HG03039 (cell line): ENCODE data around the gene DCST1.

Experiments used
- ATAC-seq: cut with Tn5 transposase; IDR thresholded peaks from one replicate; pipeline ENCODE4 v1.9.1; 2021; ENCODE audit warnings: mild to moderate bottlenecking, moderate library complexity; ENCODE audit not compliant: unreplicated experiment

Gene DCST1

DNA sequence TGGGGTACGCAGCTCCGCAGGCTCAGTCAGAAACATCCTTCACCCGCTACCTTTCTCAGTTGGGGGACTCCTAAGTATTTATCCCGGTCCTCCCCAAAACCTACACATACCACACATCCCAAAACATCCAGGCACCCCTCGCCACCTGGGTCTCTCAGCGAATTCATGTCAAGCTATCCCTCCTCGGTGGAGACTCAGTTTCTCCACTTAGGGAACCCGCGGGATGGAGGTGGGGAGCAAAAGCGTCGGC, 32.3 kb upstream of the DCST1 start:
- ATAC-seq, result no peak

DNA sequence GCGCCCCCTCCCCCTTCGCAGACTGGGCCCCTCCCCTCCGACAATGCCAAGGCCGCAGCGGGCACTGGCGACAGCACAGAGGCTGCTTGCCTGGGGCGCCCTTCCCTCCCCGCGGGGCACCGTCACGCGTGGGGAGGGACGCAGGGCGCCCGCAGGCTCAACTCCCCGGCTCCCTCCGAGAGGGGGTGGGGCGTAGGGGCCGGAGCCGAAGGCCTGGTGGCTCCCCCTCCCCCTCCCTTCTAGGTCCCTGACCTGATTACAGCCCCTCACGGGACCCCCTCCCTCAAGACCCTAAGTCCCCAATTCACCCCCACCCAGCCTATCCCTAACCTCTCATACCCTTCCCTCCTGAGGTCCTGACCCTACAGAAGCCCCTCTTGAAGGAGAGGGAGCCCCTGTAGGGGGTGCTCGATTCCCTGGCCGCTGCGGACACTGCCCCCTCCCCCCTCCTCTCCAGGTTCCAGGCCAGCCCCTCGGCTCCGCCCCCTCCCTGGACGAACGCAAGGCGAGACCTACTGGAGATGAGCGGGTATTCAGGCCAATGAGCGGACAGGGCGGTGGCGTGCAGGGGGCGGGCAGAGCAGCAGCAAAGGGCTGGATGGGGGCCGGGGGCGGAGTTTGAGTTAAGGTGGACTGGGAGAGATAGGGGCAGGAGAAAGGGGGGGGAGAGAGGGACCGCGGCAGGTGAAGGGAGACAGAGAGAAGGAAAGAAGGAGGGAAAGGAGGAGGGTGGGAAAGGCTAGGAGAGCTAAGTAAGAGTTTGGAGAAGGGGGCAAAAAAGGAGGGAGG, 31.8 kb upstream of the DCST1 start:
- peak; percentile 54 for ATAC-seq

DNA sequence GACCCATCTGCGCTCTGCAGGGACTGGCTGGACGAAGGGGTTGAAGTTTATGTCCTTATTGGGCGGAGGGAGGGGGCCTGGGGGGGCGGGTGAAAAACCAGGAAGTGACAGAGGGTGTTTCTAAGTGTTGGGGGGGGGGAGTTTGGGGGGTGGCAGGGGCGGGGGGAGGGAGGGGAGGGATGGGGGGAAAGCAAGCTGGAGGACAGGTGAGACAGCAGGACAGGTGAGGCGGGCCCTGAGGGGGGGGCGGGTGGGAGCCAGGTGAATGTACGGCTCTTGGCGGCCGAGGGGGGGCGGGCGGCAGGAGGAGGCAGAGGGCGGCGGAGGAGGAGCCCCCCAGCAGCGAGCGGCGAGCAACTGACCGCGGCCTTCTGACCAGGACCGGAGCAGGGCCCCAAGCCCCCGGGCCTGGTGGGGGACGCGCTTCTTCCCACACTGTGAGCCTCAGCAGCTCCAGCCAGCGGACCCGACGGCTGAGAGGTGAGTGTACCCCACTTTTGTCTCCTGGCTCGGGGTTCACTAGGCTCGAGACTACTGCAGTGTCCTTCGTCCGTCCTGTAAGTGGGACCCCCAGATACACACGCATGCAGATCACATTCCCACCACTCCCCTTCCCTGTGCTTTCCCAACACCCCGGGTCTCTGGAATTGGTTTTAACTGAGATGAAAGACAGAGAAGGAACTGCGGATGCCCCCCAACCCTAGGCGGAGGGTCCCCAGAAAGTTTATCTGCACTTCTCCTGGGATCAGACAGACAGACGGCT, 31.0 kb upstream of the DCST1 start, which contains the start of gene ZBTB7B:
Gene ZBTB7B (plus strand): TSS at position 339 of the 763 bp plus-strand sequence. CDS start 11,859 bp downstream, outside the sequence.
- no peak for ATAC-seq

DNA sequence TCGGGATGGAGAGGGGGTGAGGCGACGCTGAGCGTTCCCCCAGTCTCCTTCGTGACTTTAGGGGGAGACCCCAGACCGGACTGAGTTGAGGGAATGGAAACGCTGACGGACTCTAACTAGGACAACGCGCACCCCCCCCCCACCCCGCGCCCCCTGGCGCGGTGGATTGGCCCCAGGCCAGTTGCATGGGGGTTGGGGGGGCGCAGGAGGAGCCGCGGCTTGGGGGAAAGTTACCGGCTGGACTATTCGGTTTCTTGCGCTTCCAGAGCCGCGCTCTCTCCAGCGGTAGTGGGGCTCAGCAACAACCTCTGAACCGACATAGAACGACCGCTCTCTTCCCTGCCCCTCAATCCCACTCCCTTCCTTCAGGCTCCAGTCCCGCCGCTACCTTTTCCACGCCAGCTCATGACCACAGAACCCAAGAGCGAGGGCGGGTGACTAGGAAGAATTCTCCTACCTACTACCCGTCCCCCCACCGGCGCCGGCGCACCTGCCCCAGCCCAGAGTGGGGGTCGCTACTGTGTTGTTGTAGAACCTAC, 30.3 kb upstream of the DCST1 start:
- no peak for ATAC-seq

DNA sequence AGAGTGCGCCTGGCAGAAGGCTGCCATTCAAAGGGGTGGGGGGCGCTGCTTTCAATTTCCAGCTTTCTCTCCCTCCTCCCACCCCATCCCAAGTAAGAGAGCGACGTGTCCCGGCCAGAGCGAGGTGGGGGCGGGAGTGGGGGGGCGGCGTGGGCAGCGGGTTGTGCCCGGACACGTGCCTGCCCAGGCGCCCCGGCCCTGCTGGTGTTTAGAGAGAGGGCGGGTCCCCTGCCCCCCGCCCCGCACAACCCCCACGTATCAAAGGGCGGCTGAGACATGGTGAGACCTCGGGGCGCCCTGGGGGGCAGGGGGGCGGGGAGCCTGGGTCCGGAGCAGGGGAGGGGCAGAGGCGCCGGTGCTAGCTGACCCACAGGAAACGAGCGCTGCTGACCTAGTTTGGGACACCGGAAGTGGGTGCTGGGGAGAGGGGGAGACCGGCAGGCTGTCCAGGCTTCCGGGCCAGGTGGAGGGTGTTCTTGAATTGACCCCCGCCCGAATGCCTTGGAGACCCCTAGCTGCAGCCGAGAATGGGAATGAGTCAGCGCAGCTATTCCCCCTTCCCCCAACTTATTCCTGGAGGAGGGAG, 29.8 kb upstream of the DCST1 start:
- no peak for ATAC-seq

DNA sequence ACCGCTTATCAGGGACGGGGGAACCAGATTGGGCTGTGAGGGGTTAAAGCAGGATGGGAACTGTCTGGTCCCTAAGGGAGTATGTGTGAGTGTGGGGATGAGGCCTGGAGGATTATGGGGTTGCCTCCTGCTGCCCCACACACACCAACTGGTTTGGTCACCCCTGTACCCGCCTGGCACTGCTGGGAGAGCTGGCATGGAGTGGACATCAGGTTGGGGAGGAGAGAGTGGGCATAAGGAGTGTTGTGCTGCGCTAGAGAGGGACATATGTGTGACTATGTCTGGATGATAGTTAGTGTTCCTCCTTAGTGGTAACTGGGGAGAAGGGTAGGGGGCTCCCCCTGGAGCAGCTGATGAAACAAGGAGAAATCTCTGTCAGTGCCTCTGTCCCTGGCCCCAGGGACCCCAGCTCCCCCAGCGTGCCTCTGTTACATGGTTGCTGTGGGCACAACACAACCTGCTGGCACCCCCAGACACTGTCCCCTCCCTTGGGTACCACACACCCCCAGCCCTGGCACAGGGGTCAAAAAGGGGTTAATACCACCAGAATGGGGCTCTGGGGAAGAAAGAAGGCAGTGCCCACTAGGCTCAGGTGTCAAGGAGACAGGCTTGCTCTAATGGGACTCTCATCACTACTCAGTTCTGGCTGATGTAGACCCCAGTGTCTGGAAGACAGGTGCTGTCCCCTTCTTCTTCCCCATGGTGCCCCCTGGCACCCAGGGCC, 29.1 kb upstream of the DCST1 start:
- no peak for ATAC-seq

DNA sequence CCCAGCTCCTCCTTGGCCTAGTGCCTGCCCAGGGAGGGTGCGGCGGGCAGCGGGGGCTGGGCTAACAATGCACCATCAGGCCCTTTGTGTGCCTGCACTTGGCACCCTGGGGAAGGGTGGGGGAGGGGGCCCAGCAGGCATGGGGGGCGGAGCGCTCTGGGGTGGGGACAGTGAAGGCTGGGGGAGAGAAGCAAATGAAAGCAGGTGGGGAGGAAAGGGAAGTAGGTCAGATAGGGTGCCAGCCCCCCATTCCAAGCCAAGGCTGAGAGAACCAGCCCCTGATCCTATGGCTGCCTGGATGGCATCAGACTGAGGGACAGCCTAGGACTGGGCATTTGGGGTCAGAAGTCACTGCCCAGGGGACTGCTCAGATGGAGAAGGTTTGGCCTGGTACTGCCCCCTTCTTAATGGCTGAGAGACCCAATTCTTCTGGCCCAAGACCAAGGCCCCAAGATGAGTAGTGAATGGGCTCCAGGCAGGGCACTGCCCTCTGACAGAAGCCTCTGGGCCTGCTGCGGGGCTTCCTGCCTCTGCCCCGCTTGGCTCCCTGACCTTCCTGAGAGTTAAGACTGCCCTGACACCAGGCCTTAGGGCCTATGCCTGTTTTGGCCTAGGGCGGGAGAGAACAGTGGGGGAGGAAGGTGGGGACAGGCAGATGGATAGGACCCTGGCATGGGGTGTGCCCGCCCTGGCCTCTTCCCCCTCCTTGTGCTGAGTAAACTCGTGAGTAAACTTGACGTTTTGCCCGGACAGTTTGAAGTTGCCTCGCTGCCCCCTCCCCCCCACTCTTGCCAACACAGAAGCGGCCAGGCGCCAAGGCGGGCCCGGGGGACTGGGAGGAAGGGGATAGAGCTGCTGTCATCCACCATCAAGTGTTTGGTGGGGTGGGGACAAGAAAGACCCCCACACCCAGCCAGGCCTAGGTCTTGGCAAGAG, 28.3 kb upstream of the DCST1 start:
- no peak for ATAC-seq

DNA sequence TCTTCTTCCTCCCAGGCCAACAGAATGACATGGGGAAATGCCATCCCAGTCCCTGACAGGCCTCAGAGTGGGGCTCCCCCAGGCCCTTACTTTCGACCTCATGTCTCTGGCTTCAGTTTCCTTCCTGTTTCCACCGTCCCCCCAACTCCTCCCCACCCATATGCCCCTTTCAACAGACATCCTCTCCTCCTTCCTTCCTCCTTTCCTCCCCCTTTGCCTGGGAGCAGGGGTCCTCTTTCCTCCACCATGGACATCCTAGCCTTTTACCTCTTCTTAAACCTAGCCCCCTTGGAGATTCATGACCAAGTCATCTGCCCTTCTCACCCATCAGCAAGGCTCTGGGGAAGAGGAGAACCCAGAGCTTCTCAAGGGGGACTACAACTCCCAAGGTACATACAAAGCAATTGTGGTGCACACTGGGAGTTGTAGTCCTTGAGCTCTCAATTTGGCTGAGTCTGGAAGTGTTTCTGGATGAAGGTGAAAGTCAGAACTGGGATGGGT, 27.0 kb upstream of the DCST1 start:
- no peak for ATAC-seq

DNA sequence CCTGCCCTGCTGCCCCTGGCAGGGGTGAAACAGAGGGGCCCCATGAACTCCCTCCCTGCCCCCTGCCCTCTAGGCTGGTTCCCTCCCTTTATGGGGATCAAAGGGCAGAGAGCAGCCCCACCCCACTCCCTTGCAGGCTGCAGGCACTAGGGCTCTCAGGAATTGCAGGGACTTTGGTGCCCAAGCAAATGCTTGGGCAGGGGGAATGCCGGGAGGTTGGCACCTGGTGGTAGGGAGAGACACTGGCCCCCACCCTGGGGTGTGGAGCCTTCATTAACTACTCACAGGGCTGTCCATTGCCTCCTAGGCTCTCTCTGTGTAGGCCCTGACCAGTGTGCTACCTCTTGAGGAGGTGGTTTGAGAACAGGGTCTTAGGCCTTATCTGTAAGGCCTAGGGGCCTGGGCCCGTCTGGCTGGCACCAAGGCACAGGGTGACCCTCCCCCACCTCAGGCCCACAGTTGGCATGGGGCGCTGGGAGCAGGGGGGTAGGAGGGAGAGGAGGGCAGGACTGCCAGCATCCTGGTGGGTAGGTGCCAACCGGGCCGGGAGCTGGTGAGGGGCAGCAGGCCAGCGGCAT, 26.3 kb upstream of the DCST1 start:
- no peak for ATAC-seq

DNA sequence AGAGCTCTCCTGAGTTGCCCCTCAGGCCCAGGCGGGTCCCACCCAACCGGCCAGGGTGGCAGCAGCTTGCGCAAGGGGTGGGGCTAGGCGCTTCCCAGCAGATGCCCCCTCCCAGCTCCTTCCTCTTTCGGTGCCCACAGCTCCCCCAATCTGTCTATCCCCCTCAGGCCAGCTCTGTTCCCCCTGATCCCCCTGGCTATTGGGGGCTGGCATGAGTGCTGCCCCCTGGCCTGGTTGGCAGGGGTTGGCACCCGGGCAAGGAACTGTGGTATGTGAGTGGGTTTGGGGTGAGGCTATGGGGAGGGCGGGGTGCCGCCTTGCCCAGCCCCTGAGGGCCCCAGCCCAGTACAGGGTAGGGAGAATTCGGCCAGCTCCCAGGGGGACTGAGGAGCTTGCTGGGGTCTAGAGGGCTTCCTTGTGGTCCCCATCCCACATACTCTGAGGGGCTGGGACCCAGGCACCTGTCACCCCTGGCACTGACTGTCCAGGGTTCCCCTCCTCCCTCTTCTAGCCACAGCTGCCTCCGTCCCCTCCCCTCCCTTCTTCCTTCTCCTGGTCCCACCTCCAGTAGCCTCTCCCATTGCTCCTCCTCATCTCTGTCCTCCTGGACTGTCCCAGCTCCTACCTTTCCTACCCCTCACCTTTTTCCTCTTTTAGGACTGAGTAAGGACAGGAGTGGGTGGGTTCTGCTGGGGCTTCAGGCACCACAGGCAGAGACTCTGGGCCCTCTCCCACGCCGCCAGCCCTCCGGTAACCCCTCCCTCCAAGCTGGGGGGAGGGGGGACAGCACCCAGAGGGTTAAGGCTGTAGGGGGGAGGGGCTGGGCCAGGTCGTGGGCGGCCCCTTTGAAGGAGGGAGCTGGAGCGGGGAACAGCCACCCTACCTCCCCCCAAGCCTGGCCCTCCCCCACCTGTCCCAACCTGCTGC, 25.3 kb upstream of the DCST1 start:
- ATAC-seq, result no peak

DNA sequence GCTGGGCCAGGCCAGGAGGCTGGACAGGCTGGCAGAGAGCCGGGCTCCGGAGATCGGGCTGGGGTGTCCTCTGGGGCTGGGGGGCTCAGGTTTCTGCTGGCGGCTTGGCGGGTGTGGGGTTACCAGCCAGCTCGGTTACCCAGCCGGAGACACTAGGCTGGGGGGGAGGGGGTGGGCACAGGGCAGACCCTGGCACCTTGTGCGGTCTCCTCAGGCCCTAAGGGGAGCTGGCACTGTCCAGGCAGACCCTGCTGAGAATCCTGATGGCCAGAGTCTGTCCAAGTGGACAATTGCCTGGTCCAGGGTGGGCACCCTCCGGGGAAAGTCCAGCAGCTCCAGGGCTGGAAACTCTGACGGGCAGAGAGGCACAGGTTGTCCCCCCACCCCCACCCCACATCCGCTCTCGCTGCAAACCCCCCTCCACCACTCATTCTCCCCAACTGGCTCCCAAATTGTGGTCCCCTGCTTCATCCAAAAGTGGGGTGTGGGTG, 24.4 kb upstream of the DCST1 start:
- no peak for ATAC-seq

DNA sequence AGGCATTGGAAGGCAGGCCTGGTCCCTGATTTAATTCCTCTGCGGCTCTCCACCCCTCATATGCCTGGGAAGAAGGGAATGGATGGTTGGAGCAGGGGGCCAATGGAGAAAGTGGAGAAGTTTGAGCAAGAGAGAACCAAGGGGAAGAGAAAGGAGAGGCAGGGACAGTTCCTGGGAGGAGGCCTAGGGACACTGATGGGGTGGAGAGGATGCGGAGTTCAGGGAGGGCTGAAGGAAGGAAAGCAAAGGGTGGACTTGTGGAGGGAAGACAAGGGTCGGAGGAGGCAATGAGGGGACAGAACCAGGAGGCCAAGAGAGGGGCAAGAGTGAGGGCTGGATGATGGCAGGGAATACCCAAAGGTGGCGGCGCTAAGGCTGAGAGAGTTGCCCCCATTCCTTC, 23.9 kb upstream of the DCST1 start:
- ATAC-seq, result no peak

DNA sequence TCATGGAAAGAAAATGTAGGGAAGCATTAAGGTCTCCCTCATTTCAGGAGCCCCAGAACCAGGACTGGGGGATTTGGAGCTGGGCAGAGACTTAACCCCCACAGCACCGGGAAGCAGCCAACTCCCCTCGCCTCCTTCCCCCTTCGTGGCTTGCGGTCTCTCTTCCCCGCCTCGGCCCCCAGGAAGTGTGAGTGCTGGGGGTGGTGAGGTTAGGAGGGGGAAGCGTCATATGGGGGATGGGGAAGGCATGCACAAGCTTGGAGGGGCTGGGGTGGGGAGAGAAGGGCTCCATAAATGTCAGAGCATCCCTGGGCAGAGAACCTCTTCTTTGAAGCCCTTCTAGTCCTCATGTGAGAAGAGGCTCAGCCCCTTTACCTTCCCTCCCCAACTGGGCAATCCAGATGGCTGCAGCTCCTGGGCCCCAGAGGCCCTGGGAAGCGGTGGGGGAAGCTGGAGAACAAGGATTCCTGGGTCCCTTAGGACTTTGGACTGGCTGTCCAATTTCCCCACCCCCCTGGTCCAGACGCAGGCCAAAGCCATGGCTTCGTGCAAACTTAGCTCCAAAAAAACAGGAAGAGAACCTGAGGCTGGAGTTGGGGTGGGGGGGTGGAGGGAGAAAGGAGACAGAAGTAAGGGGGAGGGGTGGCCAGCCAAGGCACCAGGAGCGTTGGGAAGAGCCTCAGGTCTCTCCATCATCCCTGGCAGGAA, 23.3 kb upstream of the DCST1 start:
- ATAC-seq, result no peak

DNA sequence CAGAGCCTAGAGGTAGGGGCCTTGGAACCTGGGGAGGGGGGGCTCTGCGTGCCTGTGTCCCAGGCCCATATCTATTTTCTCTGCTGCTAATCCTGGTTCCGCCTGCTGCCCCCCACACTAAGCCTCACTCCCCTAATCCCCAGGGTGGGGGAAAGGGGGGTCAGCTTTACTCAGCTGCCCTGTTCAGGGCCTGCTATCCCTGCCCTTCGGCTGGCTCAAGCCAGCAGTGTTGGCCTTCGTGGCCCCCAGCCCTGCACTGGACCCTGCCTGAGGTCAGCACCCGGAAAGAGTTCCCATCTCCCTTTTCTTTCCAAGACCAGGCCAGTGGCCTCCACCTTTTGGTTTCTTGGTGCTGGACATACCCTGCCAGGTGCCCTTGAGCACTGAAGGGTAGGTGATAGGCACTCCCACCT, 22.6 kb upstream of the DCST1 start:
- ATAC-seq, result no peak

DNA sequence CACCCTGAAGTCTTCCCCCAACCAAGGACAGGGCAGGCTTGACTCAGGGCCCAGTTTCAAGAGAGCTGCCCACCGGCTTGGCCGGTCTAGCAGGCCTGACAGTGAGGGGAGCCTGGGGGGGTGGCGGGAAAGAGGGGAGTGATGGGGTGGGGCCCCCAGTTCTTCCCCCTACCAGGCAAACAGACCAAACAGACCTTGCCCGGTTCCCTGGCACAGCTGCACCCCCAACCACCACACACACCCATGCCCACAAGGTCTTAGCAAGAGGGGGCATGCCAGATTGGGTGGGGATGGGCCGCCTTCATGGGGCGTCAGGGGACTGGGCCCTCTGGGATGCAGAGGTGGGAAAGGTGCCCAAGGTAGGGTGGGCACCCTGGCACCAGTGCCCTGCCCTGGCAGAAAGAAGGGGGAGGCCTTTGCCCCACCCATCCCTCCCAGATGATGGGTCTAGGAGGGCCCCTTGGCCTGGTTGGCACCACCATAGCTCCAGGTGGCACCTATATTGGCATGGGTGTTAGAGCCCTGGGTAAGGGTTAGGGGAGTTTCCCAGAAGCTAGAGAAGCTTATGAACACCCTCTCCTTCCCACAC, 22.1 kb upstream of the DCST1 start:
- ATAC-seq, result no peak

DNA sequence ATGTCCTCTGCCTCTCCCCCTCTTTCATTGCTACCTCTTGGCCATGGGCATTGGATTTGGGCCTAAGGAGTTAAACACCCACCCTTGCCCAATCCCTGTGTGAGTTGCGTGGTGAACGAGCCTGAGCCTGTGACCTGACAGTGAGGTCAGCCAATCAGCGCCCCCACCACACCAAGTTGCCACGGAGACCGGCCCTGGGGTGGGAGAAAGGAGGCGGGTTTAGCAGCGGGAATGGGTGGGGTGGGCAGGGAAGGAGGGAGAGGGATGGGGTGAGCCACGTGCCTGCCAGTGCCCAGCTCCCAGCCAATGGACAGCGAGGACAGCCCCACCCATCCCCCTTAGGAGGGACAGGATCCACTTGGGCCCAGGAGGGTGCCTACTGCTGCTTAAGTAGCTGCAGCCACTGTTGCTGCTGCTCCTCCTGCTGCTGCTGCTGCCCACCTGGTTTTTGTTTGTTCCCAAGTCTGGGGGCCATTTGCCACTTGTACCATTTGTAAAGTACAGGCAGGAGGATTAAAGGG, 21.5 kb upstream of the DCST1 start:
- ATAC-seq, result no peak
